ENCODE results near the gene ZP2. TPM values are rescaled to one million over a fixed set of nuclear protein-coding genes. Genes with fewer than 3 reads are reported as not detected.
A peak's percentile ranks its signal among the peaks of the same experiment; 100 is the strongest.
"Not testable (repeated sequence)": the region's sequence is repeated elsewhere in the genome, so short reads cannot be mapped to it uniquely, and the experiment has no call there.

The ZP2 gene
- total RNA-seq, 2 donors from 2014 or later: not detected

DNA sequence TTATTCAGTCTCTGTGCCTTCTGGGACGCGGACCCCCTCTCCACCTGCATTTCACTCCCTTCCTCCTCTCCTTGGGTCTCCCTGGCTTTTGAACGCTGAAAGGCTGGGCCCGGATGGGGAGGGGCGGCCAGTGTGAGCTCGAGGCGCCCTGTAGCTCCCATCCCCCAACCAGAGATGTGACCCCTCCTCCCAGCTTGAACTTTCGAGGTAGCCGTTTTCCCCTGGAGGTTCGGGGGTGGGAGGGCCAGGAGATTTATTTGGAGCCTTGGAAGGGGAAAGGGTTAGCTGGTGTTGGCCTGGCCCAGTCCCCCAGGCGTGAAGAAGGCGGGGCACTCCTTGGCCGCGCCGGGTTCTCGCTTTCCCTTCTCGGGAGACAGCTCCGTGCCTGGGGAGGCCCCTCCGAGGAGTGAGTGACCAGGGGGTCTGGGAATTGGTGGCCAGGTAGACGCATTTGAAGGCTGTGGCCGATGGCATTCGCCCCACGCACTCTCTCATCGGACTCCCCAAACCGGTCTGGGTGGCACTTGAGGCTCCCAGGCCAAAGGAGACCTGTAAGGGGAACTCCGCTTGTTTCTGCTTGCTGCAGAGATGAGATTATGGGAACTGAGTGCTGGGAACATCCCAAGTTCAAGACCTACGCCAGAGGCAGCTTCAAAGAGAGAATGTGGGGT is 52.0 kb downstream of the ZP2 start:
- Mint-ChIP-seq H3K27me3 (no peaks in the 10 kb centered on the region), H3K36me3 (no peaks in the 10 kb centered on the region), H3K9me3 (no peaks in the 10 kb centered on the region), H3K4me1 (ENCODE audit: low read depth in 2 of 2) (peaks cover 3 to 12% of the 10 kb centered on the region in 2 donors), H3K4me3 (peak overlapping the region; percentile 83), H3K27ac (peak overlapping the region in 1 of 2 donors; percentile 80)
- DNase-seq (ENCODE audit: low spot score) (peak; percentile 61), ATAC-seq (no peak)

DNA sequence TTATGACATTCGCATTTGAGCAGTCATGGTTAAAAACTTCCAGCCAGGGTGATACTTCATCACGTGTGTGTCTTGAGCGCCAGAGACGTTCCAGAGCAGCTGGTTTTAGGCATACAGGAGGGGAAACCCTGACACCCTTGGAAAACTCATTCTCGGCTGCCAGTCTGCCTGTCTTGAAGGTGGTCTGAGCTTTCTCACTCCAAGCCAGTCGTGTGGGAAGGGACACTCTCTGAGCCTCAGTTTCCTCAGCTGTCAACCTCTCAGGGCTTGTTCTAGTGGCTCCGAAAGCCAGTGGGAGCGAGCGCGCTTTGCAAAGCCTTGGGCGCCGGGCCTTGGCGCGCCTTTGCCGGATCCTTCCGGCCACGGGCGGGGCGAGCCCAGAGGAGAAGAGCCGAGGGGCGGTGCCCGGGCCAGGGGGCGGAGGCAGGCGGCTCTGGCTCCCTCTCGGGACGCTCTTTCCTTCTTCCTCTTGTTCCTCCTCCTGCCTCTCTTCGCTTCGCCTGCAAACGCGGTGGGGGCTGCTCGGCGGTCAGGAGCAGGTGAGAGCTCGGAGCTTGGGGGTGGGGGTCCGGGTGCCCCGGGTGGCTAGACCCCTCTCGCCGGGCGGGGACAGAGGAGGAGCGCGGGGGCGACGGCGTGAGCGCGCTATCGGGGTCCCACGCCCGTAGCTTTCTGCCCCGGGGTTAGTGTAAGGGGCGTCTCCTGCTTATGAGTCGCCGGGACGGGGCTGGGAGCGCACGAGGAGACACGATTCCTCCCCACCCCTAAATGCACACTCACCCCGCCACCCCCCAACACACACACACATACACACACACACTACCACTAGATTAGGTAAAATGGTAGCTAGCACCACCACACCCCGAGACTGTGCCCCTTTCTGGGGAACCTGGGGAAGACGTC is 52.9 kb downstream of the ZP2 start, which contains the start of gene LDAF1:
Gene LDAF1, plus strand, starts transcription at position 467 of the 903 bp plus-strand sequence. CDS start 2,509 bp downstream, outside the sequence.
- Mint-ChIP-seq H3K36me3 (no peaks in the 10 kb centered on the region), H3K27ac (peak within 1 kb of the TSS in 1 of 2 donors; percentile 80), H3K4me3 (peak within 1 kb of the TSS; percentile 83), H3K27me3 (no peaks in the 10 kb centered on the region), H3K9me3 (no peaks in the 10 kb centered on the region), H3K4me1 (ENCODE audit: low read depth in 2 of 2) (peaks cover 3 to 12% of the 10 kb centered on the region in 2 donors)
- DNase-seq (ENCODE audit: low spot score): peak; percentile 88
- peak; percentile 95 to 99 for ATAC-seq

DNA sequence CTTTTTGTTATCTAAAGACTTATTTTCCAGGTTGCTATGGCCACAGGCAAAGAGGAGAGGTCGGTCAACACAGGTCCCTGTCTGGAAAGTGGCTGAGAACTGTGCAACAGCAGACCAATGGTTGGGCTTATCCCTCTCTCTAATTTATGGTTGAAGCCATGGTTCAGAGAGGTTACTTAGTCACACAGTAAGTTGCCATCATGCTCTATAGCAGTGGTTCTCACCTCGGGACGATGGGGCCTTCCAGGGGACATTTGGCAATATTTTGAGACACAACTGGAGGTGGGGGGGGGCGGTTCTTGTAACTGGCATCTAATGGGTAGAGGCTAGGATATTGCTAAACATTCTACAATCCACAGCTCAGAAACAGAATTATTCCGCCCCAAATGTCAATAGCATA is 53.7 kb downstream of the ZP2 start:
- H3K27ac Mint-ChIP-seq: peak overlapping the region in 1 of 2 donors; percentile 80
- H3K4me3 Mint-ChIP-seq: peak overlapping the region; percentile 83
- peak; percentile 67 for DNase-seq (ENCODE audit: low spot score)
- H3K4me1 Mint-ChIP-seq (ENCODE audit: low read depth in 2 of 2): peaks cover 3 to 12% of the 10 kb centered on the region in 2 donors
- no peaks in the 10 kb centered on the region for H3K9me3 Mint-ChIP-seq
- no peaks in the 10 kb centered on the region for H3K36me3 Mint-ChIP-seq
- no peaks in the 10 kb centered on the region for H3K27me3 Mint-ChIP-seq
- peak in 1 of 2 donors; percentile 80 for ATAC-seq

DNA sequence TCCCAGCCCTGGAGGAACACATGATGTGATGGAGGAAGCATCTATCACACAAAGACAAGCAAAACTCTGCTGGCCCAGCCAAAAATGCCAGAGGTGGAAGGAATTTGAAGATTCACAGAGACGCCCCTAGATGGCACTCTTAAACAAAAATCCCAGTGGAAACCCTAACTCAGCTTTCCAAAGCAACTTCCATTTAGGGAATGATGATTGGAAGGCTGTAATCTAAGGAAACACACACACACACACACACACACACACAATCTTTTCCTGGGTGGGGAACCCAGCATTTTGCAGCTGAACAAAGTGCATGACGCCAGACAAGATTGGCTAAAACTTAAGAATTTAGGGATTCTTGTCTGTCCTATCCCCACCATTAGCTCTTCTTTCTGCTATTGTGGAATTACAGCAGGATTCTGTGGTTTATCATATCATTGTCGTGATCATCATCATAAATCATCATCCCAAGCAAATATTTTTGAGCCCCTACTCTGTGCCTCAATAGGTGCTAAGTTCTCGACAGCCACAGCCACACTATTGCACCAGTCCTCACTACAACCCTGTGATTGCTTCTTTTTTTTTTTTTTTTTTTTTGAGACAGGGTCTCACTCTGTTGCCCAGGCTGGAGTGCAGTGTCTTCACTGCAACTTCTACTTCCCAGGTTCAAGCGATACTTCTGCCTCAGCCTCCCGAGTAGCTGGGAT is 54.5 kb downstream of the ZP2 start:
- peak overlapping the region in 1 of 2 donors; percentile 80 for H3K27ac Mint-ChIP-seq
- no peak overlapping the region for H3K4me3 Mint-ChIP-seq
- H3K36me3 Mint-ChIP-seq: no peaks in the 10 kb centered on the region
- DNase-seq (ENCODE audit: low spot score): no peak
- no peaks in the 10 kb centered on the region for H3K27me3 Mint-ChIP-seq
- H3K4me1 Mint-ChIP-seq (ENCODE audit: low read depth in 2 of 2): peaks cover 3 to 12% of the 10 kb centered on the region in 2 donors
- no peak for ATAC-seq
- H3K9me3 Mint-ChIP-seq: no peaks in the 10 kb centered on the region

DNA sequence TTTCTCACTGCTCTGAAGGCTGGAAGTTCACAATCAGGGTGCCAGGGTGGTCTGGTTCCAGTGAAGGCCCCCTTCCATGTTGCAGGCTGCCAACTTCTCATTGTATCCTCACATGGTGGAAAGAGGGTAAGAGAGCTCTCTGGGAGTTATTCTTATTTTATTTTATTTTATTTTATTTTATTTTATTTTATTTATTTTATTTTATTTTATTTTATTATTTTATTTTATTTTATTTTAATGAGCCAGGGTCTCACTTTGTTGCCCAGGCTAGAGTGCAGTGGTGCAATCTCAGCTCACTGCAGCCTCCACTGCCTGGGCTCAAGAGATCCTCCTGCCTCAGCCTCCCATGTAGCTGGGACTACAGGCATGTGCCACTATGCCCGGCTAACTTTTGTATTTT is 55.4 kb downstream of the ZP2 start:
- H3K27ac Mint-ChIP-seq; H3K4me3 Mint-ChIP-seq; H3K9me3 Mint-ChIP-seq; DNase-seq (ENCODE audit: low spot score); H3K36me3 Mint-ChIP-seq; ATAC-seq; H3K27me3 Mint-ChIP-seq: not testable (repeated sequence)
- H3K4me1 Mint-ChIP-seq (ENCODE audit: low read depth in 2 of 2): peaks cover 3 to 12% of the 10 kb centered on the region in 2 donors

DNA sequence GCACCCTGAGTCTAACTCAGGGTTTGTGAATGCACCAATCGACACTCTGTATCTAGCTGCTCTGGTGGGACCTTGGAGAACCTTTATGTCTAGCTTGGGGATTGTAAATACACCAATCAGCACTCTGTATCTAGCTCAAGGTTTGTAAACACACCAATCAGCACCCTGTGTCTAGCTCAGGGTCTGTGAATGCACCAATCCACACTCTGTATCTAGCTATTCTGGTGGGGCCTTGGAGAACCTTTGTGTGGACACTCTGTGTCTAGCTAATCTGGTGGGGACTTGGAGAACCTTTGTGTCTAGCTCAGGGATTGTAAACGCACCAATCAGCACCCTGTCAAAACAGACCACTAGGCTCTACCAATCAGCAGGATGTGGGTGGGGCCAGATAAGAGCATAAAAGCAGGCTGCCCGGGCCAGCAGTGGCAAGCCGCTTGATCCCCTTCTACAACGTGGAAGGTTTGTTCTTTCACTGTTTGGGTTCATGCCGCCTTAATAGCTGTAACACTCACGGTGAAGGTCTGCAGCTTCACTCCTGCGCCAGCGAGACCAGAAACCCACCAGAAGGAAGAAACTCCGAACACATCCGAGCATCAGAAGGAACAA is 58.1 kb downstream of the ZP2 start:
- not testable (repeated sequence) for DNase-seq (ENCODE audit: low spot score); H3K4me1 Mint-ChIP-seq (ENCODE audit: low read depth in 2 of 2); H3K27ac Mint-ChIP-seq; ATAC-seq; H3K9me3 Mint-ChIP-seq; H3K36me3 Mint-ChIP-seq; H3K4me3 Mint-ChIP-seq
- H3K27me3 Mint-ChIP-seq: peaks cover 11% of the 10 kb centered on the region in 2 donors

DNA sequence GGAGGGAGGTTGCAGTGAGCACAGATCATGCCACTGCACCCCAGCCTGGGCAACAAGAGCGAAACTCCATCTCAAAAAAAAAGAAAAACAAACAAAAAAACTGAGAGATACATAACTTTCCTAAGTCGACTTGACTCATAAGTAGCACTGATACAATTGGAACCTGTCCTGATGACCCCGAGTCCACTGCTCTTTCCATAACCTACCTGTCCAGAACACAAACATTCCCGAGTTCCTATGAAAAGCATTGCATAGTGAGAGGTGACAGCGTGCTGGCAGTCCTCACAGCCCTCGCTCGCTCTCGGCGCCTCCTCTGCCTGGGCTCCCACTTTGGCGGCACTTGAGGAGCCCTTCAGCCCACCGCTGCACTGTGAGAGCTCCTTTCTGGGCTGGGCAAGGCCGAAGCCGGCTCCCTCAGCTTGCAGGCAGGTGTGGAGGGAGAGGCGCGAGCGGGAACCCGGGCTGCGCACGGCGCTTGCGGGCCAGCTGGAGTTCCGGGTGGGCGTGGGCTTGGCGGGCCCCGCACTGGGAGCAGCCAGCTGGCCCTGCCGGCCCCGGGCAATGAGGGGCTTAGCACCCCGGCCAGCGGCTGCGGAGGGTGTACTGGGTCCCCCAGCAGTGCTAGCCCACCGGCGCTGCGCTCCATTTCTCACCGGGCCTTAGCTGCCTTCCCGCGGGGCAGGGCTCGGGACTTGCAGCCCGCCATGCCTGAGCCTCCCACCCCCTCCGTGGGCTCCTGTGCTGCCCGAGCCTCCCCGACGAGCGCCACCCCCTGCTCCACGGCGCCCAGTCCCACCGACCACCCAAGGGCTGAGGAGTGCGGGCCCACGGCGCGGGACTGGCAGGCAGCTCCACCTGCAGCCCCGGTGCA is 59.0 kb downstream of the ZP2 start:
- not testable (repeated sequence) for ATAC-seq; H3K36me3 Mint-ChIP-seq; DNase-seq (ENCODE audit: low spot score); H3K9me3 Mint-ChIP-seq; H3K4me1 Mint-ChIP-seq (ENCODE audit: low read depth in 2 of 2); H3K27ac Mint-ChIP-seq; H3K4me3 Mint-ChIP-seq
- peaks cover 13 to 15% of the 10 kb centered on the region in 2 donors for H3K27me3 Mint-ChIP-seq

DNA sequence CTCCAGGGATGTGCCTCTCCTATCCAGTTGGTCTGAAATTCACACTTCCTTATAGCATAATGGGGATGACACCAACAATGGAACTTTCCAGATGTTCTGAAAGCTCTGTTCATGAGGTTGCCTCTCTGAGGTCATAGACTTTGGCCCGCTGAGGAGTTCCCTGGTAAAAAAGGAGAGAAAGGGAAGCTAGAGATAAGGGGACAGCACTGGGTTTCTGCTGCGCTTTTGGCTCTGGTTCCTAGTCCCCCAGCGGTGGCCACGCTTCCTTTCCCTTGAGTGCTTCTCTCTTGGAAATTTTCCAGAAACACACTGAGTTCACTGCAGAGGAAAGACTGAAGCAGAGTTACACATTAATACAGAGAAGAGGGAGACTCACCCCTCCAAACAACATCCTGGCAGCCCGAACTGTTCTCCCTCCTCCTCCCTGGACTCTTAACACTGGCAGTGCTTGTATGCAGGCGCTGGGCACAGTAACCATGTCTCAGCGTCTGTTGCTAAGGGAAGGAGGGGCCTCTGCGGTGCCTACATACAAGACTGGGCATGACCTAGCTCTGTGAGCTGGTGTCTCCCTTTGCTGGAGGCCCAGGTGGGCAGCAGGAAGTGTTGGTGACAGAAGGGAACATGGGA is 60.9 kb downstream of the ZP2 start, which contains the start of gene DNAH3:
Gene DNAH3, minus strand, starts transcription at position 472 of the 627 bp plus-strand sequence. CDS start 527 bp downstream, outside the sequence.
- no peaks in the 10 kb centered on the region for H3K9me3 Mint-ChIP-seq
- no peak for DNase-seq (ENCODE audit: low spot score)
- no peak within 1 kb of the TSS for H3K27ac Mint-ChIP-seq
- H3K36me3 Mint-ChIP-seq: no peaks in the 10 kb centered on the region
- H3K4me3 Mint-ChIP-seq: no peak within 1 kb of the TSS
- no peaks in the 10 kb centered on the region for H3K4me1 Mint-ChIP-seq (ENCODE audit: low read depth in 2 of 2)
- no peak for ATAC-seq
- H3K27me3 Mint-ChIP-seq: peaks cover 14 to 19% of the 10 kb centered on the region in 2 donors

Other genes with a start within 250 kb of the ZP2 start
- under 1 TPM in 1 of 2 donors, not detected in 1; 0.03 TPM for gene DNAH3, start 60.7 kb downstream of the ZP2 start, total RNA-seq
- gene LDAF1, start 52.9 kb downstream of the ZP2 start, total RNA-seq: 1 to 10 TPM; 5.2 to 9.4 TPM
- gene ANKS4B, start 22.1 kb upstream of the ZP2 start, total RNA-seq: not detected
- gene CRYM, start 66.7 kb upstream of the ZP2 start, total RNA-seq: not detected

All from natural killer cell treated with Interleukin-12 subunit alpha and Interleukin-12 subunit beta and Interleukin-15 and Interleukin-18, amount 100 ng/mL, for 72 hours (primary cell).